GM19239 (cell line): ENCODE data around the gene ZSCAN32.

Experiments used
- DNase-seq: peaks from one replicate; pipeline ENCODE4 v3.0.0; 2011; ENCODE audit warnings: low spot score; ENCODE audit not compliant: insufficient read length
- FAIRE-seq: peaks from 2 replicates; lab custom pipeline; 2011; peaks lifted over from hg19 to GRCh38; lab: Jason Lieb, UNC

The ZSCAN32 gene

GRCh38 chr16:3362931-3363330 is 37.9 kb downstream of the ZSCAN32 start:
- DNase-seq (no peak), FAIRE-seq (no peak)

DNA sequence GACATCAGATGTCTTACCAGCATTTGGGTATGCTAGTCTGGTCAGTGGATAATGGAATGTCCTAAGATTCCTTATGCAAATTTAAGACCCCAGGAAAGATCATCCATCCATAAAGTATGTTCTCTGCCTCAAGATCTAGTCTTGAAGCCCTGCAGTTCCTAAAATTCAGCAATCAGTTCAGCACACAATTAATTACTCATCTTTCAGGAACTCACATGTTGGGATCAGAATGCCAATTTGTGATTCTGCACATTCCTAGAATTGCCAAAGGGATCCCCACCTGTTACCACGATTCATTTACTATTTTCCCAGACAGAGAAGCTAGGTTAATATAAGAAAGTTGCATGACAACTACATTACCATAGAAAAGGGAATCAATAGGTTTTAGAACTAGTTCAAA is 41.9 kb downstream of the ZSCAN32 start:
- FAIRE-seq (no peak), DNase-seq (no peak)

DNA sequence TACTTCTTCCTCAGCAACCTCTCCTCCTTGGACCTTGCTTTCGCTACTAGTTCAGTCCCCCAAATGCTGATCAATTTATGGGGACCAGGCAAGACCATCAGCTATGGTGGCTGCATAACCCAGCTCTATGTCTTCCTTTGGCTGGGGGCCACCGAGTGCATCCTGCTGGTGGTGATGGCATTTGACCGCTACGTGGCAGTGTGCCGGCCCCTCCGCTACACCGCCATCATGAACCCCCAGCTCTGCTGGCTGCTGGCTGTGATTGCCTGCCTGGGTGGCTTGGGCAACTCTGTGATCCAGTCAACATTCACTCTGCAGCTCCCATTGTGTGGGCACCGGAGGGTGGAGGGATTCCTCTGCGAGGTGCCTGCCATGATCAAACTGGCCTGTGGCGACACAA is 44.7 kb downstream of the ZSCAN32 start:
- no peak for DNase-seq
- no peak for FAIRE-seq

DNA sequence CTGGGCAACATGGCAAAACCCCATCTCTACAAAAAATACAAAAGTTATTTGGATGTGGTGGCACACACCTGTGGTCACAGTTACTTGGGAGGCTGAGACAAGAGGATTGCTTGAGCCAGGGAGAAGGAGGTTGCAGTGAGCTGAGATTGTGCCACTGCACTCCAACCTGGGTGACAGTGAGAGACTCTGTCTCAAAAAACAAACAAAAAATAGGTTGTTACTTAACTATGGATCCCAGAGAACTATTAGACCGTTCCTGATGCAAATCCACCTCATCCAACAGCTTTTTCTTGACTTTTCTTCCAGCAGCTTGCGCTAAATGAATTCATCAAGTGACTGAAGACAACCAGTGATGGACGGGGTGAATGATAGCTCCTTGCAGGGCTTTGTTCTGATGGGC is 45.2 kb downstream of the ZSCAN32 start, which contains the start of gene OR2C1:
Gene OR2C1, plus strand, starts transcription at position 301 of the 400 bp plus-strand sequence. Its CDS starts 52 bp downstream, at position 353.
- no peak for DNase-seq
- FAIRE-seq, result no peak

DNA sequence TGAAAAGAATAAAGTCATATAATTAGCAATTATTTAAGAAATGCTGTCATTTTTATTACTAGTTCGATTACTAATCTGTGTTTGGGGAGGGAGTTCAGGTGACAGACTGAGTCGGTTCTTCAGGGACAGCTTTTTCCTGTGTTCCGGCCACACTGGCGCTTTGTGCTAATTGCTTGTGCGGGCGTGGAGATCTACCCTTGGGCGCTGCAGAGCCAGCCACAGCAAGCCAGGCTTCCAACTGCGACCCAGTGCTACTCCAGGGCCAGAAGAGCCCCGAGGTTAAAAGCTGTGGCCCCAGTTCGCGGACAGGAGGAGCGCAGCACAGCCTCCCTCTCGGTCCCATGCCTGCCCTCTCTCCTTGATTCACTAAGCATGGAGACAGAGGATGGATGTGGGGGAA is 51.6 kb downstream of the ZSCAN32 start:
- FAIRE-seq (no peak), DNase-seq (no peak)

DNA sequence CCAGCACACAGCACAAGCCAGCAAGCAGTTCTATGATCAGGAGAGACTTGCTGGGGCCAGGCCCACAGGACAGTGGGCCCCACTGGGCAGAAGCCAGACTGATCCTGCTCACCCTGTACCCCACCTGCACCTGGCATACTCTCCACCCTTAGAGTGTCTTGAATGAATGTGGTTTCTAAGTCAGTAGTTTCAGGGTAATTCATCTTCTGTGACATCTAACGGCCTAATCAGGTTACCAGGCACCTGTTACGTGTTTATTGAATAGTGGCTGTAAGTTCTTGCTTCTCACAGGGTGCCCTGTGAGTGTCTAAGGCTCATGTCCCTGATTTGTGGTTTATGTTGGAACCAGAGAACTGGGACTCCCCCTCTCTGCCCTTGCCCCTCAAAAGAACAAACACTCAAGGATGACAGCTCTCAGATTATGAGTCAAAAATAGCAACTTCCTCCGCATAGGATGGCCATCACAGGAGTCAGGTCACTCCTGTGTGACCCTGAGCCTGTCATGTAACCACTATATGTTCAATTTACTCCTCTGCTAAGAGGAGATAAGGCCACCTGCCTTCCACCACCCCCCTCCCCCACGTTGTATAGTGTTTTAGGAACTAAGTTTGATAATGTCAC is 52.1 kb downstream of the ZSCAN32 start:
- FAIRE-seq (no peak), DNase-seq (no peak)

DNA sequence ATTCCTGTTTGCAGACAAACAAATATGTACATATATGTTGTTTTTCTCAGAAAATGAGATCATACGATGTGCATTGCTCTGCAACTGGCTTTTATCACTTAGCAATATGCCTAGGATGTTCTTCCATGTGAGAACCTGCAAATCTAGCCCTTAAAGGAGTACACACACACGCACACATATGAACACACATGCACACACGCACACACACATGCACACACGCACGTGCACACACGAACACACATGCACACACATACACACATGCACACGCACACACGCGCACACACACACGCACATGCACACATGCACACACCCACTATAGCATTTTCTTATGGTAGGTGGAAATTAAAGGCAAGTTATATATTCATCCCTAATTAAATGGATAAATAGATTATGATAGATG is 53.2 kb downstream of the ZSCAN32 start:
- no peak for DNase-seq
- FAIRE-seq, result no peak

- no peak for FAIRE-seq
- no peak for DNase-seq
Measured at GRCh38 chr16:3346041-3346440, 54.8 kb downstream of the ZSCAN32 start.
